GM12891 (cell line): ENCODE measurements around the gene RETN.

ENCODE experiments used
- PAX5 ChIP-seq: IDR thresholded peaks from 2 replicates; pipeline ENCODE4 v1.6.1; 2011; ENCODE audit warnings: low read length, moderate library complexity, mild to moderate bottlenecking; ENCODE audit not compliant: insufficient read depth, severe bottlenecking
- POLR2A ChIP-seq: IDR thresholded peaks from 2 replicates; pipeline ENCODE4 v1.6.1; 2011; ENCODE audit warnings: low read depth, low read length, control low read depth
- POLR2AphosphoS5 ChIP-seq: IDR thresholded peaks from 2 replicates; pipeline ENCODE4 v1.6.1; 2011; ENCODE audit warnings: low read depth, low read length, control low read depth
- TAF1 ChIP-seq: IDR thresholded peaks from 2 replicates; pipeline ENCODE4 v1.6.1; 2011; ENCODE audit warnings: low read depth, low read length, control low read depth

DNA sequence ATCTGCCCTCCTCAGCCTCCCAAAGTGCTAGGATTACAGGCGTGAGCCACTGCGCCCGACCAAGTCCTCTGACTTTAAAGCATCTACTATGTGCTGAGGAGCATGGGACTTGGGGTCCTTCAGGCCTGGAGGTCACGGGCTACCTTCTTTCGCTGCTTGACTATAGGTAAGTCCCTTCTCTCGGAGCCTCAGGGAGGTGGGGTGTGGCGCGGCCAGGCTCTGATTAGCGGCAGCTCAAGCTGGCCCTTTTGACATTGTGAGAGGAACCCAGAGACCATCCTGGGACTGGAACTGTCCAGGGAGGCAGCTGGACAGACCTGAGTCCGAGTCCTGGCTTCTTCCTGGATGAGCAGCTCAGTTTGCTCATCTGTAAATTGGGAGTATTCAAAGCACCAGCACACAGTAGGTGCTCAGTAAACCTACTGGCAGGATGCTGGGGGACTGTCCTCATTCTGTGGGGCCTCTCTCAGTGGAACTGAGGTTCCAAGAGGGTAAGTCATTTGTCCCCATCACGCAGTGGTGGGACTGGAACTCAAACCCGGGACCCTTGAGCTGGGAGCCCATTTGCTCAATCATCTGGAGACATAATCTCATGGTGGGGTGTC is 32.3 kb downstream of the RETN start:
- no peak for TF ChIP-seq POLR2A
- no peak for TF ChIP-seq TAF1
- TF ChIP-seq POLR2AphosphoS5, result 0 out of 2 replicates have a peak, but pooled peaks have one; percentile 9
- TF ChIP-seq PAX5, result no peak
